H1 (cell line): Measurements from ENCODE around the gene OR5K2.

ENCODE experiments used
- ASH2L ChIP-seq: fragments of 200-600, 300-600 bp; sonication (generic); IDR thresholded peaks from one replicate; pipeline ENCODE4 v1.7.1; 2017; ENCODE audit warnings: low read length
- JUN ChIP-seq: IDR thresholded peaks from 2 replicates; pipeline ENCODE4 v1.6.1; 2011; ENCODE audit warnings: low read depth, mild to moderate bottlenecking, improper control_type of control experiment, low read length
- MAFK ChIP-seq: IDR thresholded peaks from 2 replicates; pipeline ENCODE4 v1.6.1; 2012; ENCODE audit warnings: low read depth, mild to moderate bottlenecking, improper control_type of control experiment, low read length
- POLR2AphosphoS5 ChIP-seq: IDR thresholded peaks from 2 replicates; pipeline ENCODE4 v1.6.1; 2011; ENCODE audit warnings: low read depth, low read length
- RNF2 ChIP-seq: fragments of 200-900, 300-1000 bp; sonication (generic); IDR thresholded peaks from 2 replicates; pipeline ENCODE4 v1.7.1; 2016; ENCODE audit warnings: borderline replicate concordance, low read depth, mild to moderate bottlenecking, antibody characterized with exemption, low read length; ENCODE audit not compliant: poor library complexity, severe bottlenecking; ENCODE audit errors: missing control alignments
- SP4 ChIP-seq: IDR thresholded peaks from 2 replicates; pipeline ENCODE4 v1.6.1; 2012; ENCODE audit warnings: low read length, inconsistent platforms
- TAF1 ChIP-seq: IDR thresholded peaks from 2 replicates; pipeline ENCODE4 v1.6.1; 2011; ENCODE audit warnings: mild to moderate bottlenecking, low read depth, low read length
- TF ChIP-seq, protein P1 (sequence below), 3 experiments: IDR thresholded peaks; 1 replicate in 2 of 3; 2 replicates in 1 of 3; pipeline versions ENCODE4 v1.5.1 to v1.6.1; 2011; ENCODE audit warnings: low read length in 3 of 3, mild to moderate bottlenecking in 3 of 3, inconsistent platforms in 2 of 3, low read depth in 1 of 3, moderate library complexity in 1 of 3; ENCODE audit not compliant: insufficient read depth in 1 of 3; ENCODE audit errors: control extremely low read depth in 1 of 3
- TF ChIP-seq, protein P2 (sequence below): IDR thresholded peaks from 2 replicates; pipeline ENCODE4 v1.6.1; 2012; ENCODE audit warnings: low read length, inconsistent platforms
- TF ChIP-seq, protein P3 (sequence below): IDR thresholded peaks from 2 replicates; pipeline ENCODE4 v1.6.1; 2011; ENCODE audit warnings: low read depth, mild to moderate bottlenecking, low read length; ENCODE audit not compliant: insufficient read depth

DNA sequence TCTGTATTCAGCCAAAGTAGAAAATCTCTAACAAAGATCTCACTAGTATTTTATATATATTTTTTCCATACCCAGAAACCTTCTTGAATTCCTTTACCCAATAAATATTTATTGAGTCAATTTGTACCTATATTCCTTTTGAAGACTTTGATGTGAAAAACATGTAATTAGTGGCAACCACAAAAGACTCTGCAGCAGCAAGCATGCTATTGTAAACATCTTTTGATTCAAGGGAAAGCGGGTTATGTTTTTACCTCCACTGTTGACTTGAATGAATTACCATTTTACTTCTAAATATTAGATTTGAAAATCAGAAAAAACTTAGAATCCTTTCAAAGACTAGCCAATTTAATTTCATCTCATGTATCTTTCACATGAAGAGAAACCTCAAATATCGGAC lies 36.7 kb downstream of the OR5K2 start:
- TF ChIP-seq, protein P1, sequence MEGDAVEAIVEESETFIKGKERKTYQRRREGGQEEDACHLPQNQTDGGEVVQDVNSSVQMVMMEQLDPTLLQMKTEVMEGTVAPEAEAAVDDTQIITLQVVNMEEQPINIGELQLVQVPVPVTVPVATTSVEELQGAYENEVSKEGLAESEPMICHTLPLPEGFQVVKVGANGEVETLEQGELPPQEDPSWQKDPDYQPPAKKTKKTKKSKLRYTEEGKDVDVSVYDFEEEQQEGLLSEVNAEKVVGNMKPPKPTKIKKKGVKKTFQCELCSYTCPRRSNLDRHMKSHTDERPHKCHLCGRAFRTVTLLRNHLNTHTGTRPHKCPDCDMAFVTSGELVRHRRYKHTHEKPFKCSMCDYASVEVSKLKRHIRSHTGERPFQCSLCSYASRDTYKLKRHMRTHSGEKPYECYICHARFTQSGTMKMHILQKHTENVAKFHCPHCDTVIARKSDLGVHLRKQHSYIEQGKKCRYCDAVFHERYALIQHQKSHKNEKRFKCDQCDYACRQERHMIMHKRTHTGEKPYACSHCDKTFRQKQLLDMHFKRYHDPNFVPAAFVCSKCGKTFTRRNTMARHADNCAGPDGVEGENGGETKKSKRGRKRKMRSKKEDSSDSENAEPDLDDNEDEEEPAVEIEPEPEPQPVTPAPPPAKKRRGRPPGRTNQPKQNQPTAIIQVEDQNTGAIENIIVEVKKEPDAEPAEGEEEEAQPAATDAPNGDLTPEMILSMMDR (IDR thresholded peaks at IDR 0.05; ENCODE audit: control extremely low read depth in 1 of 3, insufficient read depth in 1 of 3, low read depth in 1 of 3, low read length in 3 of 3), result no peak
- TF ChIP-seq, protein P2, sequence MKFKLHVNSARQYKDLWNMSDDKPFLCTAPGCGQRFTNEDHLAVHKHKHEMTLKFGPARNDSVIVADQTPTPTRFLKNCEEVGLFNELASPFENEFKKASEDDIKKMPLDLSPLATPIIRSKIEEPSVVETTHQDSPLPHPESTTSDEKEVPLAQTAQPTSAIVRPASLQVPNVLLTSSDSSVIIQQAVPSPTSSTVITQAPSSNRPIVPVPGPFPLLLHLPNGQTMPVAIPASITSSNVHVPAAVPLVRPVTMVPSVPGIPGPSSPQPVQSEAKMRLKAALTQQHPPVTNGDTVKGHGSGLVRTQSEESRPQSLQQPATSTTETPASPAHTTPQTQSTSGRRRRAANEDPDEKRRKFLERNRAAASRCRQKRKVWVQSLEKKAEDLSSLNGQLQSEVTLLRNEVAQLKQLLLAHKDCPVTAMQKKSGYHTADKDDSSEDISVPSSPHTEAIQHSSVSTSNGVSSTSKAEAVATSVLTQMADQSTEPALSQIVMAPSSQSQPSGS, result no peak
- TF ChIP-seq MAFK (no peak), ASH2L (no peak), POLR2AphosphoS5 (no peak), JUN (no peak), RNF2 (no peak), TAF1 (no peak), SP4 (no peak)
- TF ChIP-seq, protein P3, sequence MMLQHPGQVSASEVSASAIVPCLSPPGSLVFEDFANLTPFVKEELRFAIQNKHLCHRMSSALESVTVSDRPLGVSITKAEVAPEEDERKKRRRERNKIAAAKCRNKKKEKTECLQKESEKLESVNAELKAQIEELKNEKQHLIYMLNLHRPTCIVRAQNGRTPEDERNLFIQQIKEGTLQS, result no peak
